Upper lobe of left lung (tissue), 6 donors: Measurements from ENCODE around the gene OGFOD3. TPM values are rescaled to one million over a fixed set of nuclear protein-coding genes. Genes with fewer than 3 reads are reported as not detected.

Source experiments
- ATAC-seq, 2 donors: fragments of 200-7000 bp; cut with Tn5 transposase; one replicate each; pipeline ENCODE4 v1.9.1; 2022; ENCODE audit warnings: mild to moderate bottlenecking in 2 of 2, moderate library complexity in 2 of 2; ENCODE audit not compliant: low FRiP score in 2 of 2
- DNase-seq, 2 donors: peaks; one replicate each; pipeline ENCODE4 v3.0.0-alpha.2; 2019 to 2020
- H3K27ac ChIP-seq, 4 donors: fragments of 200-600 bp; sonication (generic); one replicate each; pipeline ENCODE4 v1.5.1; 2016 to 2019
- H3K27me3 ChIP-seq, 4 donors: fragments of 200-600 bp; sonication (generic); one replicate each; pipeline ENCODE4 v1.5.1; 2017 to 2019
- H3K36me3 ChIP-seq, 4 donors: fragments of 200-600 bp; sonication (generic); one replicate each; pipeline ENCODE4 v1.5.1; 2016 to 2019
- H3K4me1 ChIP-seq, 4 donors: fragments of 200-600 bp; sonication (generic); one replicate each; pipeline ENCODE4 v1.5.1; 2018 to 2019
- H3K4me3 ChIP-seq, 4 donors: fragments of 200-600 bp; sonication (generic); one replicate each; pipeline ENCODE4 v1.5.1; 2017 to 2019; ENCODE audit warnings: mild to moderate bottlenecking in 2 of 4, moderate library complexity in 1 of 4
- H3K9me3 ChIP-seq, 4 donors: fragments of 200-600 bp; sonication (generic); one replicate each; pipeline ENCODE4 v1.5.1; 2018 to 2019
- EP300 ChIP-seq, 4 donors: sonication (generic); formaldehyde crosslinking; IDR thresholded peaks; one replicate each; pipeline ENCODE4 v1.5.1; 2017; ENCODE audit warnings: antibody characterized with exemption in 4 of 4, control low read depth in 2 of 4
- POLR2A ChIP-seq, 4 donors: fragments of 450-650 bp; IDR thresholded peaks; one replicate each; pipeline ENCODE4 v1.5.1; 2016 to 2017; ENCODE audit warnings: antibody characterized with exemption in 4 of 4, mild to moderate bottlenecking in 2 of 4
- POLR2AphosphoS5 ChIP-seq, 2 donors: sonication (generic); formaldehyde crosslinking; IDR thresholded peaks; one replicate each; pipeline ENCODE4 v1.5.1; 2017; ENCODE audit warnings: antibody characterized with exemption in 2 of 2
- WGBS, 2 donors: methylation state at CpG; one replicate each; pipeline ENCODE4 v1.1.5; 2017 to 2018; 5-methylcytosine and 5-hydroxymethylcytosine counted together
- total RNA-seq, 6 donors: library from RNA; depleted of rRNA in 4 of 6; stranded (reverse); fragments of >200 nt in 4 of 6; gene quantifications; one replicate each; pipeline versions ENCODE4 v1.1.0 to v1.2.1, GENCODE V29; 2016 to 2021
- TF ChIP-seq, protein P1 (sequence below), 6 experiments: fragments of 450-650 bp in 4 of 6; fragments of 200-600 bp in 2 of 6; sonication (generic) in 2 of 6; IDR thresholded peaks; one replicate each; pipeline ENCODE4 v1.5.1; 2016 to 2019; ENCODE audit warnings: antibody characterized with exemption in 6 of 6
- donor health status: DM: no; HTN: no; CAD: no; lungs with moderate emphysema.
- donor health status: DM: no; HTN: yes; CAD: no; lungs with severe emphysema.

Gene OGFOD3
- total RNA-seq, 6 donors from 2014 or later = 20.0 to 76.9 (median 38.2) TPM

DNA sequence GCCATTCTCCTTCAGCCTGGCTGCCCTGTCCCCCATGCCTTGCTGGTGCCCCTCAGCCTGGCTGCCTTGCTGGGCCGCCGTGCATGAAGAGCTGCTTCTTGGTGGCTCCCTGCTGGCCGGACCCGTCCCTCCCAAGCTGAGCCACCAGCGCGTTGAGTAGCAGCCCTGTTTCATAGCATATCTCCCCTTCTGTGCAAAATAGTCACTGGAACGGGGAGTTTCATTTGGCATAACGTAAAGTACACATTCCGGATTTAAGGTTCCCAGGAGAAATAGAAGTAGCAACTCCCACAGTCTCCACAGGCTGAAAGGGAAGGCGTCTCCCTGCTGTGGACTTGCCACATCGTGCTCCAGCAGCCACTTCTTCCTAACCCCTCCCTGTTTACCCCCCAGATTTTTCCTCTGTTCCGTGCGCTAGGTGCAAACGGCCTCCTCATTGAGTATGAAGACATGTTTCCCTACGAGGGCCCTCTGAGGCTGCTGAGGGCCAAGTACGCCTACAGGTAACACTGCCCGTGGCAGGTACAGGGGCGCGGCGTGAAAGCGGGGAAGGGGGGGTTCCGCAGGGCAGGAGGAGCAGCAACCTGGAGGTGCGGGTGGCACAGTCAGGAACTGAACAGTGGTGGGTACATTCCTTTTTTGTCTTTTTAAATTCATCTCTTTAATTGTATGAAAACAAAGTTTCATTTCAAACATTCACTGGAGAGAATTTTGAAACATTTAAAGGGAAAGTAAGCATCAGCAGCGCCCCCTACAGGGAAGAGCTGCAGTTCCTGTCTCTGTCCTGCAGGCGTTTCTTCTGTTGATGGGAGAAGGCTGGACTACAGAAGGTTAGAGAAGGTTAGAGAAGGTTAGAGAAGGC, 5.8 kb upstream of the OGFOD3 start:
- no peaks in the 10 kb centered on the region for H3K9me3 ChIP-seq

DNA sequence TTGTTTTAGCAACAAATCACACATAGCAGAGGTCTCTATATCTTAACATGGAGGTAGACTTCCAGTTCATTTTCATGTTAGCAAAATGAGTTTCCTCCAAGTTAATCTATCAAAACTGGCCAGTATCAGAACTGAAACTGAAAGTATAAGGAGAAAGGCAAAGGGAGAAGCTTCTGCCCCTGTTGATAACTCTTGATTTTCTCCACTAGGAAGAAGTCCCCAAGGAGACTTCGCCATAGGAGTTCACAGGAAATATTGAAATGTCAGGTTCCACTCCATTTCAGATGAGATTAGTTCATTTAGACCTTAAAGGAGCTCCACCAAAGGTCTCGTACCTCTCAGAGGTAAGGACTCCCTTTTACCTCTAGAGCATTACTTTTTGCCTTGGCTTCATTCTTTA, 1.2 kb upstream of the OGFOD3 start:
- 52 to 78% methylated on average over 2 of the region's 2 CpGs for WGBS, 2 donors
- H3K9me3 ChIP-seq = no peaks in the 10 kb centered on the region
- no peak for TF ChIP-seq EP300 (IDR thresholded peaks at IDR 0.05)
- TF ChIP-seq, protein P1, sequence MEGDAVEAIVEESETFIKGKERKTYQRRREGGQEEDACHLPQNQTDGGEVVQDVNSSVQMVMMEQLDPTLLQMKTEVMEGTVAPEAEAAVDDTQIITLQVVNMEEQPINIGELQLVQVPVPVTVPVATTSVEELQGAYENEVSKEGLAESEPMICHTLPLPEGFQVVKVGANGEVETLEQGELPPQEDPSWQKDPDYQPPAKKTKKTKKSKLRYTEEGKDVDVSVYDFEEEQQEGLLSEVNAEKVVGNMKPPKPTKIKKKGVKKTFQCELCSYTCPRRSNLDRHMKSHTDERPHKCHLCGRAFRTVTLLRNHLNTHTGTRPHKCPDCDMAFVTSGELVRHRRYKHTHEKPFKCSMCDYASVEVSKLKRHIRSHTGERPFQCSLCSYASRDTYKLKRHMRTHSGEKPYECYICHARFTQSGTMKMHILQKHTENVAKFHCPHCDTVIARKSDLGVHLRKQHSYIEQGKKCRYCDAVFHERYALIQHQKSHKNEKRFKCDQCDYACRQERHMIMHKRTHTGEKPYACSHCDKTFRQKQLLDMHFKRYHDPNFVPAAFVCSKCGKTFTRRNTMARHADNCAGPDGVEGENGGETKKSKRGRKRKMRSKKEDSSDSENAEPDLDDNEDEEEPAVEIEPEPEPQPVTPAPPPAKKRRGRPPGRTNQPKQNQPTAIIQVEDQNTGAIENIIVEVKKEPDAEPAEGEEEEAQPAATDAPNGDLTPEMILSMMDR (IDR thresholded peaks at IDR 0.05) = peak in 1 of 6 experiments; percentile 6
- peaks cover 18 to 24% (median 21%) of the 10 kb centered on the region in 4 donors for H3K4me1 ChIP-seq
- no peaks in the 10 kb centered on the region for H3K27me3 ChIP-seq
- H3K27ac ChIP-seq = peak overlapping the region; percentile 21 to 94 (median 74)
- ATAC-seq (no peak), DNase-seq (no peak)
- H3K4me3 ChIP-seq = peak overlapping the region in 3 of 4 donors; percentile 88 to 93 (median 89)
- peaks cover 0 to 17% (median 0%) of the 10 kb centered on the region in 4 donors for H3K36me3 ChIP-seq

More for the DNA sequence above, 5.8 kb upstream of the OGFOD3 start:
- TF ChIP-seq, protein P1 (IDR thresholded peaks at IDR 0.05) = peak; percentile 28 to 56 (median 51)
- no peak for TF ChIP-seq POLR2A (IDR thresholded peaks at IDR 0.05)
- WGBS, 2 donors = 83 to 87% methylated on average over 25 of the region's 25 CpGs
- no peaks in the 10 kb centered on the region for H3K27me3 ChIP-seq
- ATAC-seq (peak; percentile 28 to 75), DNase-seq (peak in 1 of 2 donors; percentile 56)
- H3K4me1 ChIP-seq = peaks cover 7 to 8% (median 8%) of the 10 kb centered on the region in 4 donors
- H3K27ac ChIP-seq = no peak overlapping the region
- H3K4me3 ChIP-seq = no peak overlapping the region
- peaks cover 0 to 20% (median 2%) of the 10 kb centered on the region in 4 donors for H3K36me3 ChIP-seq

DNA sequence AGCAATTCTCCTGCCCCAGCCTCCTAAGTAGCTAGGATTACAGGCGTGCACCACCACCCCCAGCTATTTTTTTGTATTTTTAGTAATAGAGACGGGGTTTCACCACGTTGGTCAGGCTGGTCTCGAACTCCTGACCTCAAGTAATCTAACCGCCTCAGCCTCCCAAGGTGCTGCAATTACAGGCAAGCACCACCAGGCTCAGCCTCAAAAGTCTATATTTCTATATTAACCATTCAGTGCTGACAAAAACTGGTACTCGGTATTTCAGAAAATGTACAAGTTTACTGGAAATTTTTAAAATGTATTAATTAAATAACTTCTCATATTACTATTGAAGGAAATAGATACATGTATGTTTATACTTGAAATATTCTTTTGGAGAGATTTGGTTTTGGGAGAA, 1.6 kb downstream of the OGFOD3 start:
- no peaks in the 10 kb centered on the region for H3K9me3 ChIP-seq
- WGBS, 2 donors = 92 to 96% methylated on average over 6 of the region's 6 CpGs
- ATAC-seq = no peak

DNA sequence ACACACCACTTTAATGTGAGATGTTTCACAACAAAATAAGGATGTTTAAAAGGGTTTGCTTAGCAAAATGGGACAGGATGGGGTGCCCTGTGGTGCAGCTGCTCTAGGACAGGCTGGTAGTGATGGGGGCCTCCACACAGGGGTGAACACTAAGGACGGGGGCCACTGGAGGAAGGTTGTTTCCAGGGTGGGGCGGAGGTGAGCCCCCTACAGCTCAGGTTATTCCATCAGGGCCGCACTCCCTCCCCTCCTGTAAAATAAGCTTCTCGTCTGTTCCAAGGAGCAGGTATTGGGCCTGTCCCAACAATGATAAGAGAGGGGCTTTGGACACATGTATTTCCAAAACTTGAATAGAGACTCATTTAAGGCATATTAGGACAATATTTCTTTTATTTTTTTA, 2.1 kb downstream of the OGFOD3 start:
- no peak for DNase-seq
- Histone ChIP-seq H3K27me3 (no peaks in the 10 kb centered on the region), H3K27ac (no peak overlapping the region), H3K4me3 (no peak overlapping the region), H3K4me1 (peaks cover 19 to 26% (median 23%) of the 10 kb centered on the region in 4 donors), H3K36me3 (peaks cover 0 to 22% (median 0%) of the 10 kb centered on the region in 4 donors), H3K9me3 (no peaks in the 10 kb centered on the region)
- no peak for TF ChIP-seq POLR2AphosphoS5 (IDR thresholded peaks at IDR 0.05)
- WGBS, 2 donors = 91 to 98% methylated on average over 4 of the region's 4 CpGs
- ATAC-seq = no peak

More for the DNA sequence above, 1.6 kb downstream of the OGFOD3 start:
- H3K4me3 ChIP-seq = no peak overlapping the region
- H3K4me1 ChIP-seq = peaks cover 19 to 26% (median 23%) of the 10 kb centered on the region in 4 donors
- no peak for DNase-seq
- no peak overlapping the region for H3K27ac ChIP-seq
- H3K36me3 ChIP-seq = peaks cover 0 to 22% (median 0%) of the 10 kb centered on the region in 4 donors
- no peaks in the 10 kb centered on the region for H3K27me3 ChIP-seq
- TF ChIP-seq POLR2AphosphoS5 (IDR thresholded peaks at IDR 0.05) = no peak
- TF ChIP-seq, protein P1 (IDR thresholded peaks at IDR 0.05) = no peak
- TF ChIP-seq POLR2A (IDR thresholded peaks at IDR 0.05) = no peak
- TF ChIP-seq EP300 (IDR thresholded peaks at IDR 0.05) = no peak

DNA sequence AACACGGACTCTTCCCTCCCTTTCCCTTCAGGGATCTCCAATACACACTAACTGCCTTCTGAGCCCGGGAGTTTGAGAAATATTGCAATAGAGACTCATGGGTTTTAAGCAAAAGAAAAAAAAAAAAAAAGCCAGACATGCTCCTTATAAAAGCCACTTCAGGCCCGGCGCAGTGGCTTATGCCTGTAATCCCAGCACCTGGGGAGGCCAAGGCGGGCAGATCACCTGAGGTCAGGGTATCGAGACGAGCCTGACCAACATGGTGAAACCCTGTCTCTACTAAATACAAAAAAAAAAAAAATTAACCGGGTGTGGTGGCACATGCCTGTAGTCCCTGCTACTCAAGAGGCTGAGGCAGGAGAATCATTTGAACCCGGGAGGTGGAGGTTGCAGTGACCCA, 2.6 kb downstream of the OGFOD3 start:
- peaks cover 0 to 21% (median 0%) of the 10 kb centered on the region in 4 donors for H3K36me3 ChIP-seq
- 91 to 92% methylated on average over 9 of the region's 9 CpGs for WGBS, 2 donors
- DNase-seq (no peak), ATAC-seq (no peak)
- H3K4me3 ChIP-seq = no peak overlapping the region
- TF ChIP-seq POLR2A (IDR thresholded peaks at IDR 0.05) = no peak
- TF ChIP-seq, protein P1 (IDR thresholded peaks at IDR 0.05) = no peak
- no peak for TF ChIP-seq EP300 (IDR thresholded peaks at IDR 0.05)
- TF ChIP-seq POLR2AphosphoS5 (IDR thresholded peaks at IDR 0.05) = no peak
- H3K27me3 ChIP-seq = no peaks in the 10 kb centered on the region
- H3K27ac ChIP-seq = no peak overlapping the region
- H3K4me1 ChIP-seq = peaks cover 19 to 26% (median 23%) of the 10 kb centered on the region in 4 donors
- no peaks in the 10 kb centered on the region for H3K9me3 ChIP-seq
